ENCODE measurements around the gene MYO18B. TPM values are rescaled to one million over a fixed set of nuclear protein-coding genes. Genes with fewer than 3 reads are reported as not detected.

Gene MYO18B
- total and polyA plus RNA-seq, 2 of the 8 experiments (the other 6 are each of a cell fraction or from before 2014, with no cell fraction given), result 0.62 to 0.78 TPM

DNA sequence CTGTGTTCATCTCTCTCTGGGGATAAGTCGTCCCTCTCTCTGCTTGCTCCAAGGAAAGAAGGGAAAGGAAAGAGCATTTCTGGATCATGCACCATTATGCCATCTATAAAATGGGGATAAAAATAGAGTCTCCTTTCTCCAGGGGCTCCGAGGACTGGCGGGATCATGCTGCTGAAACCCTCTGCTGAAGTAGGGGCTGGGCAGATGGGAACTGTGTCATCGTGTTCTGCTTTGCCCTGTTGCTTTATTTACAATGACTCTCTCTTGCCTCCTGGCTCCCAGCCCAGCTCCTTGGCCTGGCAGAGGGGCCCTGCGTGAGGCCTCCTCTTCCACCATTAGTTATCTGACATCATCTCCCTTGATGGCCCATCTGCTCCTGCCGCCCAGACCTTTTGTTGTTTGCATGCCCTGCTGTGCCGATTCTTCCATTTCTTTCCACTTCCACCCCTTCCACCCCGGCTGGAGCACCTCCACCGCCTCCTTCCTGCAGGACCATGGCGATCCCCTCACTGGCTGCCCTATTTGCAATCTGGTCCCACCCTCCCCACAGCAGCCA is 200.9 kb downstream of the MYO18B start:
- H3K4ac ChIP-seq (replicated peaks; ENCODE audit: insufficient read length, low read depth, low read length), result no peak overlapping the region
- H3K4me1 ChIP-seq (replicated peaks in 1 of 4; ENCODE audit: control insufficient read depth in 3 of 4, insufficient read depth in 4 of 4, low read length in 3 of 4), result peaks cover 0 to 13% (median 4%) of the 10 kb centered on the region in 4 experiments; a peak in 5 of 7 replicates
- H3K9me3 ChIP-seq (ENCODE audit: insufficient read depth in 2 of 2, low read depth in 1 of 2, low read length in 1 of 2), result no peaks in the 10 kb centered on the region
- no peak overlapping the region for H4K5ac ChIP-seq (ENCODE audit: insufficient read length, low read depth, low read length)
- no peak overlapping the region for H2AK5ac ChIP-seq (ENCODE audit: low read depth, low read length)
- H2BK5ac ChIP-seq (ENCODE audit: low read depth, low read length), result no peak overlapping the region
- no peaks in the 10 kb centered on the region for H3K79me2 ChIP-seq (ENCODE audit: control insufficient read depth in 1 of 2, insufficient read depth in 2 of 2, low read length in 2 of 2)
- no peak overlapping the region for H2BK20ac ChIP-seq (ENCODE audit: low read length)
- H3K18ac ChIP-seq (ENCODE audit: extremely low read depth, low read length), result no peak overlapping the region
- no peaks in the 10 kb centered on the region for H3K79me1 ChIP-seq (ENCODE audit: low read depth, low read length)
- no peak overlapping the region for H3K27ac ChIP-seq (ENCODE audit: low read depth, low read length)
- 0 out of 2 replicates have a peak overlapping the region, but pooled peaks have one; percentile 63 for H2BK15ac ChIP-seq (ENCODE audit: low read length)
- WGBS, 2 experiments (ENCODE audit: extremely low coverage in 1 of 2, insufficient coverage in 1 of 2, insufficient read length in 1 of 2, insufficient replicate concordance in 2 of 2, low coverage in 1 of 2, low lambda C conversion rate in 2 of 2, missing lambda C conversion rate in 1 of 2), result 64% methylated on average over 10 of the region's 10 CpGs; no CpG with 5 or more reads in 1 of the 2 experiments
- H4K8ac ChIP-seq (ENCODE audit: extremely low read depth, insufficient read depth, low read length), result peak overlapping the region; percentile 68
- H3K36me3 ChIP-seq (ENCODE audit: control insufficient read depth in 2 of 4, insufficient read depth in 4 of 4, low read length in 3 of 4), result no peaks in the 10 kb centered on the region
- no peak overlapping the region for H3K14ac ChIP-seq (ENCODE audit: insufficient read length)
- no peak overlapping the region; the same call in 1 of the 2 replicates for H2BK12ac ChIP-seq (ENCODE audit: low read depth, low read length)
- ChIA-PET POLR2A (ENCODE audit: partially characterized antibody) (no interaction called here), CTCF (ENCODE audit: partially characterized antibody) (interaction anchor here (0.7 to 1.6 kb wide), 2 partner anchors 18 to 39 kb away, joined by 3 to 6 read pairs; no protein-coding TSS in a partner anchor)
- no peak overlapping the region for H2BK120ac ChIP-seq (replicated peaks; ENCODE audit: low read depth, low read length)
- peak overlapping the region; percentile 68 for H4K91ac ChIP-seq (replicated peaks; ENCODE audit: insufficient read length, low read length)
- FAIRE-seq (peak; percentile 32), DNase-seq (ENCODE audit: low read depth in 1 of 2, low spot score in 2 of 2) (no peak)
- H3K56ac ChIP-seq (replicated peaks; ENCODE audit: insufficient read length, low read depth, low read length), result no peak overlapping the region
- no peak overlapping the region for H3K23ac ChIP-seq (ENCODE audit: insufficient read length)
- peaks cover 1% of the 10 kb centered on the region; the same call in 1 of the 2 replicates for H3K23me2 ChIP-seq (ENCODE audit: low read depth, low read length)
- no peaks in the 10 kb centered on the region for H4K20me1 ChIP-seq (replicated peaks in 1 of 2; ENCODE audit: control insufficient read depth in 1 of 2, insufficient read depth in 2 of 2, low read length in 2 of 2)
- no peak overlapping the region; the same call in 1 of the 2 replicates for H2AFZ ChIP-seq (ENCODE audit: low read length)
- no peak overlapping the region for H3K4me3 ChIP-seq (ENCODE audit: extremely low read depth in 1 of 4, insufficient read depth in 2 of 4, low read depth in 3 of 4, low read length in 4 of 4)
- TF ChIP-seq, protein P1, sequence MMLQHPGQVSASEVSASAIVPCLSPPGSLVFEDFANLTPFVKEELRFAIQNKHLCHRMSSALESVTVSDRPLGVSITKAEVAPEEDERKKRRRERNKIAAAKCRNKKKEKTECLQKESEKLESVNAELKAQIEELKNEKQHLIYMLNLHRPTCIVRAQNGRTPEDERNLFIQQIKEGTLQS (IDR thresholded peaks at IDR 0.05; ENCODE audit: insufficient read depth, low read depth, low read length), result no peak
- TF ChIP-seq JUN (IDR thresholded peaks at IDR 0.05; ENCODE audit: low read depth, low read length), result 0 out of 2 replicates have a peak, but pooled peaks have one; percentile 7
- peak; percentile 81 for TF ChIP-seq NANOG (IDR thresholded peaks at IDR 0.05; ENCODE audit: insufficient read depth, low read depth, low read length, poor library complexity, severe bottlenecking)
- no peaks in the 10 kb centered on the region; a peak in 1 of 7 replicates for H3K27me3 ChIP-seq (replicated peaks in 1 of 4; ENCODE audit: control insufficient read depth in 3 of 4, extremely low read depth in 1 of 4, insufficient read depth in 3 of 4, low read length in 3 of 4)
- H3K4me2 ChIP-seq (ENCODE audit: insufficient read depth in 1 of 2, low read depth in 2 of 2, low read length in 2 of 2), result peak overlapping the region in 1 of 2 experiments; percentile 6; a peak in 1 of 4 replicates
- H3K9ac ChIP-seq (replicated peaks in 1 of 4; ENCODE audit: extremely low read depth in 1 of 4, low read depth in 3 of 4, low read length in 3 of 4), result no peak overlapping the region
